ENCODE data around the gene KCNH2.
A peak's percentile ranks its signal among the peaks of the same experiment; 100 is the strongest.

KCNH2 gene

DNA sequence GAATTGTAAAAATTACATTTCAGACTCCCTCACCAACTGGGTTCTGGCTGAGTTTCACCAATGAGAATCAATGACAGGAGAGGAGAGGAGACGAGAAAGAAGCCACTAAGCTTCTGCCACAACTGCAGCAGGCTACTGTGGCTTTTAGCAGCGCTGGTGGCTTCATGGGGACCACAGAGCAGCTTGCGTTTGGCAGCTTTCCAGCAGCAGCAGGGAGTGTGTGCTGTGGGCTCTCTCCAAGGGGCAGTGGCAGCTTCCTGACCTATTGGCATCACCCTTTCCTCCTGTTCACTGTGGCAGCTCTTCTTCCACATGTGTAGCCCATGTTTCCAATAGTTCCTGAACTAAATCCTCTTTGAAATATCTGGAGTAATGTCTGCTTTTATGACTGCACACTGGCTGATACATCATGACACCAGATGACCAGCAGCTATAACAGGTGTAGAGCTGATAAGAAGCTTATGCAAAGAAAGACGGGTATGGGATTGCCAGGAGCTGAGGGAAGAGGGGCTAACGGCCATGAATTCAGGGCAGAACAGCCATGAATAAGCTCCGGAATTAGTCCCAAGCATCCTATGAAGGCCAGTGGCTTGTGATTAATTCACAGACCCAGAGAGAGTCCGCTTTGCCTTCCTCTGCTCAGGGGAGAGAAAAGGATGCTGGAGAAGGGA is 46.8 kb downstream of the KCNH2 start:
- Histone ChIP-seq H3K4me1 (peaks cover 21% of the 10 kb centered on the region), H3K9ac (no peak overlapping the region), H3K27me3 (no peaks in the 10 kb centered on the region), H3K9me3 (no peaks in the 10 kb centered on the region), H3K4me3 (no peak overlapping the region), H3K4me2 (peak overlapping the region; percentile 18), H4K20me1 (no peaks in the 10 kb centered on the region), H3K36me3 (no peaks in the 10 kb centered on the region), H3K27ac (no peak overlapping the region)
- no peak for TF ChIP-seq Cebpa-rat (IDR thresholded peaks at IDR 0.05)

DNA sequence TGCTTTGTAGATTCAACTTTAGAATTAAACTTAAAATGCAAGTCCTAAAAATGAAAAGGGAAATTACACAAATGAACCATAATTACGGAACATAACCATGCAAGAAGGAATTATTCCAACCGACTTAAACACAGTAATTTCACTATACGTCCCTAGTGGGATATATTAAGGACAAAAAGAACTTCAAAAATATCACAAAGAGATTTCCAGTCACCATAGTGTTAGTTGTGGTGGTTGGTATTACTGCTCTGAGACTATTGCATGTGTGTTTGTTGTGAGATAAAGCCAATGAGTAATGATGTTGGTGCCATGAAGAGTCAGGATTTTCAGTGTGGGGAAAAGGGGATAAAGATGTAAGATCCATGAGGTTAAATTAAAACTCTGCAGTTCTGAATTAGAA is 49.6 kb downstream of the KCNH2 start:
- no peak overlapping the region for H3K27ac ChIP-seq
- peaks cover 36% of the 10 kb centered on the region for H3K4me1 ChIP-seq
- no peak overlapping the region for H3K4me3 ChIP-seq
- no peak for TF ChIP-seq Cebpa-rat (IDR thresholded peaks at IDR 0.05)
- no peaks in the 10 kb centered on the region for H3K27me3 ChIP-seq
- H3K36me3 ChIP-seq: no peaks in the 10 kb centered on the region
- no peaks in the 10 kb centered on the region for H3K9me3 ChIP-seq
- H3K4me2 ChIP-seq: no peak overlapping the region
- H4K20me1 ChIP-seq: no peaks in the 10 kb centered on the region
- no peak overlapping the region for H3K9ac ChIP-seq

DNA sequence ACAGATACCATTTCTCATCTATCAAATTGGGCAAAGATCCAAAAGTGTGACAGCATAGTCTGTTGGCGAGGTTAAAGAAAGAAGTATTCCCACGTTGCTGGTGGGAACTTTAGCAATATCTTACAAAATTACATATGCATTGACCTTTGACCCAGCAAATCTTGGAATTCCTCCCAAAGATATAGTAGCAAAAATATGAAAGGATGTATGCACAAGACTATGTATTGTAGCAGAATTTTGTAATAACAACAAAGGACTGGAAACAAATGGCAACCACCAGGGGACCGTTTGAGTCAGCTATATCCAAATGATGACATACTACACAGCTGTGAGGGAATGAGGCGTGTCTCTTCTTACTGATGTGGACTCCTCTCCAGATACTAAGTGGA is 50.2 kb downstream of the KCNH2 start:
- Histone ChIP-seq H3K9ac (no peak overlapping the region), H3K4me3 (no peak overlapping the region), H3K36me3 (no peaks in the 10 kb centered on the region), H3K27me3 (no peaks in the 10 kb centered on the region), H3K4me2 (peak overlapping the region; percentile 35; the same call in 1 of the 2 replicates), H3K9me3 (no peaks in the 10 kb centered on the region), H3K27ac (no peak overlapping the region), H4K20me1 (no peaks in the 10 kb centered on the region), H3K4me1 (peaks cover 42% of the 10 kb centered on the region)
- no peak for TF ChIP-seq Cebpa-rat (IDR thresholded peaks at IDR 0.05)

DNA sequence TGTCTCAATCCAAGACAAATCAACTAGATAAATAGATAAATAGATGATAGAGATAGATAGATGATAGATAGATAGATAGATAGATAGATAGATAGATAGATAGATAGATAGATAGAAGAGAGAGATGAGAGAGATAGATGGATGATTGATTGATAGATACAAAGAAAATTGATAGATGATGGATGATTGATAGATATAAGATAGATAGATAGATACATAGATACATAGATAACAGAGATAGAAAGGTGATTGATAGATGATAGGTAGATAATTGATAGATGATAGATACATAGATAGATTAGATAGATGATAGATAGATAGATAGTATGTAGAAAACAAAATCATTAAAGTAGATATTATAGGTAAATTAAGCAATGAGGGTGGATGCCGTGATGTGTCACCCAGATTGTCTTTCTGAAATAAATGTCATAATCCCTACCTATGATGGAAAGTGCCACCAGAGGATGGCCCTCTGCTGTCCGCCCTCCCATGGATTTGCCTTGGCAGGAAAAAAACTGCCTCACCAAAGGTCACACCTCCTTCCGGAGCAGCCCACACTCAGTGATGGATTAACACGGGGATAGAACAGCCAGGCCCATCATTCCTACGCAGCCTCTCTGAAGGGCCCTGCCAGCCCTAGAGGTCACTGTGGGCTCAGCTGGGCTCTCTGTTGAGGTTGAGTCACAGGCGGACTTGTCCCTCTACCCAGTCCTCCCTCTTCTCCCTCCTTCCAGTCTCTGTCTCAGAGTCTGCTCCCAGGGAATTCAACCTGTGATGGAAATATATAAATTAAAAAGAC is 50.8 kb downstream of the KCNH2 start:
- H3K4me3 ChIP-seq: no peak overlapping the region
- H3K9me3 ChIP-seq: no peaks in the 10 kb centered on the region
- no peak overlapping the region for H3K9ac ChIP-seq
- no peak for TF ChIP-seq Cebpa-rat (IDR thresholded peaks at IDR 0.05)
- peaks cover 47% of the 10 kb centered on the region for H3K4me1 ChIP-seq
- peak overlapping the region; percentile 35; the same call in 1 of the 2 replicates for H3K4me2 ChIP-seq
- no peaks in the 10 kb centered on the region for H3K27me3 ChIP-seq
- no peaks in the 10 kb centered on the region for H3K36me3 ChIP-seq
- no peak overlapping the region for H3K27ac ChIP-seq
- H4K20me1 ChIP-seq: no peaks in the 10 kb centered on the region

DNA sequence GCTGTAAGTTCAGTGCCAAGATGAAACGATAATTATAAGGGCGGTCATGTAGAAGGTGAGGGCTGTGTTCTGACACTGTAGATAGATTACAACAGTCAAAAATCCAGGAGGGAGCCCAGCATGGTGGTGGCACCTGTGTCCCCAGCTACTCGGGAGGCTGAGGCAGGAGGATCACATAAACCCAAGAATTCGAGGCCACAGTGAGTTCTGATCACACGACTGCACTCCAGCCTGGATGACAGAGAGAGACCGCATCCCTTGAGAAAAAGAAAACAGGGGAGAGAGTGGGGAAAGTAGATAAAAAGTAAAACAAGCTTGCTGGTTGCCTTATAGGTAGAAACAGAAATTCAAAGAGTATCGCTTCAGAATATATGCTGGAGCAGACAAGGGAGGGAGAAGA is 52.1 kb downstream of the KCNH2 start:
- no peaks in the 10 kb centered on the region for H3K27me3 ChIP-seq
- no peak overlapping the region for H3K9ac ChIP-seq
- H3K27ac ChIP-seq: no peak overlapping the region
- no peaks in the 10 kb centered on the region for H3K9me3 ChIP-seq
- no peak overlapping the region for H3K4me2 ChIP-seq
- H4K20me1 ChIP-seq: no peaks in the 10 kb centered on the region
- H3K4me3 ChIP-seq: no peak overlapping the region
- H3K36me3 ChIP-seq: no peaks in the 10 kb centered on the region
- peaks cover 41% of the 10 kb centered on the region for H3K4me1 ChIP-seq
- no peak for TF ChIP-seq Cebpa-rat (IDR thresholded peaks at IDR 0.05)

DNA sequence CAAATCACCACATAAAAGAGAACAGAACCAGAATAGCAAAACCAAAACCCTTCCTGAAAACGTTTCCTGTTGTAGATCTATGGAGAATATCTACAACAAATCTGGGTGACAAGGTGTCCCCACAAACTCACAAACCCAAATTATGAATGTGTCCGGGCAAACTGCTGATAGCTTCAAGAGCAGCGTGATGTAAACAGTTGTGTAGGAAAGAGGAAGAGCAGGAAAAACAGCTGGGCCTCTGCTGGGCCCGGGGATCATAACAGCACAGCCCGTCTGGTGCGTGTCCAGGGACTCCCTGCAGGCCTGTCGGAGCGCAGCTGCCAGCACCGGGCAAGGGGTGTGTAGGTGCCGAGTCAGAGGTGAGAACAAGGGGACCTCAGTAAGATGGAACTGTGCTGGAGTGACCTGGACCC is 53.7 kb downstream of the KCNH2 start:
- no peak for TF ChIP-seq Cebpa-rat (IDR thresholded peaks at IDR 0.05)
- Histone ChIP-seq H3K4me3 (no peak overlapping the region), H3K36me3 (no peaks in the 10 kb centered on the region), H3K4me1 (peaks cover 43% of the 10 kb centered on the region), H3K27ac (no peak overlapping the region), H4K20me1 (no peaks in the 10 kb centered on the region), H3K9me3 (no peaks in the 10 kb centered on the region), H3K27me3 (no peaks in the 10 kb centered on the region), H3K9ac (no peak overlapping the region), H3K4me2 (peak overlapping the region; percentile 67)

DNA sequence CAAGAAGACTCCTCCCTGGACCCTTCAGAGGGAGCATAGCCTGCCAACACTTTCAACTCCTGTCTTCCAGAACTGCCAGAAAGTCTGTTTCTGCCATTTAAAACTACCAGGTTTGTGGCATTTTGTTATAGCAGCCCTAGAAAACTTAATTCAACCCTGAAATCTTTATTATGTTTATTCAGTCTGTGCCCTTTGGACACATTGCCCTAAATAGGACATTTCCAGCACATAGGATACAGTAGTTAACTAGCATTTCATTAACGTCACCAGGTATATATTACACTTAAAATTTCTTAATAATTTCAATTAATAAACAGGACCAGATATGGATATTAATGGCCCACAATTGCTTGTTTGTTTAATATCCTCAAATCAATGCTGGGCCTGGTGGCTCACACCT is 54.3 kb downstream of the KCNH2 start:
- Histone ChIP-seq H3K9ac (no peak overlapping the region), H3K36me3 (no peaks in the 10 kb centered on the region), H3K27ac (no peak overlapping the region), H4K20me1 (no peaks in the 10 kb centered on the region), H3K27me3 (no peaks in the 10 kb centered on the region), H3K4me2 (peak overlapping the region; percentile 67), H3K4me1 (peaks cover 43% of the 10 kb centered on the region), H3K9me3 (no peaks in the 10 kb centered on the region), H3K4me3 (no peak overlapping the region)
- no peak for TF ChIP-seq Cebpa-rat (IDR thresholded peaks at IDR 0.05)

DNA sequence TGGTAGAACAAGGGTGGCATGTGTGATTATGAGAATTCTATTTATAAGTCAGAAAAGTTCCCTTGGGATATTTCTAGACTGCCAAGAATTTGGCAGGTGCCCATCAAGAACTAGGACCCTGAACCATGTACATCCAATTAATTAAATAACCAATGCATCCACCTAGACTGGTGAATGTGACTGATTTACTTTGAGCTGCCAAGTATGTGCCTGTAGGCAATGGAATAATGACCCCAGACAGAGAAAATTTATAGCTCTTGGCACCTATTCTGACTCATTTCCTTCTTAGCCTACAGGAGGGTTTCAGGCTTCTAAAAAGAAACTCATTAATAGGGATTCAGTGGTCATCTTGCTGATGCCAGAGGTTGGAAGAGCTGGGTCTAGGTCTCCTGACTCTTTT is 54.9 kb downstream of the KCNH2 start:
- Histone ChIP-seq H3K27me3 (no peaks in the 10 kb centered on the region), H3K9ac (no peak overlapping the region), H3K9me3 (no peaks in the 10 kb centered on the region), H3K27ac (no peak overlapping the region), H3K36me3 (no peaks in the 10 kb centered on the region), H3K4me1 (peaks cover 43% of the 10 kb centered on the region), H4K20me1 (no peaks in the 10 kb centered on the region), H3K4me2 (peak overlapping the region; percentile 67), H3K4me3 (no peak overlapping the region)
- TF ChIP-seq Cebpa-rat (IDR thresholded peaks at IDR 0.05): no peak

DNA sequence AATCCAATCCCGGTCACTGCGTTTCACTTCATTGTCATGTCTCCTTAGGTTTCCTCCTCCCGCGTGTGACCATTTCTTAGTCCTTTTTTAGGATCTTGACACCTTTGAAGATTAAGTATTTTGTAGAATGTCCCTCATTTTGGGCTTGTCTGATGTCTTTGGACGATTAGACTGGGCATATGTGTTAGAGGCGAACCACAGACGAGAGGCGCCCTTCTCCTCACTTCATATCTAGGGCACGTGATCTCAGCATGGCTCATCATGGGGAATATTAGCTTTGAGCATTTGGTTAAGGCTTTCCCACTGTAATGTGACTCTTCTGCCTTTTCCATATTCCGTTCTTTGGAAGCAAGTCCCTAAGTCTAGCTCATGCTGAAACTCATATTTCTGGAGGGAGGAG is 59.0 kb downstream of the KCNH2 start:
- Histone ChIP-seq H3K27ac (no peak overlapping the region), H3K9ac (no peak overlapping the region), H4K20me1 (no peaks in the 10 kb centered on the region), H3K36me3 (no peaks in the 10 kb centered on the region), H3K27me3 (no peaks in the 10 kb centered on the region), H3K4me1 (peaks cover 26% of the 10 kb centered on the region), H3K4me2 (no peak overlapping the region), H3K9me3 (no peaks in the 10 kb centered on the region), H3K4me3 (no peak overlapping the region)
- TF ChIP-seq Cebpa-rat (IDR thresholded peaks at IDR 0.05): no peak

DNA sequence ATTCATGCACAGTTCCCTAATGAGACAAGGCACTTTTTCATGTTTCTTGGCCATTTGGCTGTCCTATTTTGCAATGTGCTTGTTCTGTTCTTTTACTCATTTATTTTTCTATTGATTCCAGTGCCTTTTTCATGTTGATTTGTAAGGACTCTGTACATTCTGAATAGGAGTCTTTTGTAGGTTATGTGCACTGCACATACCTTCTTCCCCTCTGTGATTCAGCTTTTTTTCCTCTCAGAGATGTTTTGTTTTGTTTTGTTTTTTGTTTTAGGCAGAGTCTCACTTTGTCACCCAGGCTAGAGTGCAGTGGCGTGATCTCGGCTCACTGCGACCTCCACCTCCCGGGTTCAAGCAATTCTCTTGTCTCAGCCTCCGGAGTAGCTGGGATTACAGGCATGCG is 59.7 kb downstream of the KCNH2 start:
- Histone ChIP-seq H3K9ac (no peak overlapping the region), H3K4me3 (no peak overlapping the region), H3K36me3 (no peaks in the 10 kb centered on the region), H3K9me3 (no peaks in the 10 kb centered on the region), H3K27me3 (no peaks in the 10 kb centered on the region), H3K4me1 (peaks cover 24% of the 10 kb centered on the region), H3K4me2 (no peak overlapping the region), H3K27ac (no peak overlapping the region), H4K20me1 (no peaks in the 10 kb centered on the region)
- no peak for TF ChIP-seq Cebpa-rat (IDR thresholded peaks at IDR 0.05)
